ELF-1 (cell line): ENCODE measurements around the gene RCAN1.
A peak's percentile ranks its signal among the peaks of the same experiment; 100 is the strongest.

Source experiments
- DNase-seq: peaks from one replicate; pipeline ENCODE4 v3.0.0-alpha.2; 2016; ENCODE audit warnings: low read depth, low spot score

Gene RCAN1

DNA sequence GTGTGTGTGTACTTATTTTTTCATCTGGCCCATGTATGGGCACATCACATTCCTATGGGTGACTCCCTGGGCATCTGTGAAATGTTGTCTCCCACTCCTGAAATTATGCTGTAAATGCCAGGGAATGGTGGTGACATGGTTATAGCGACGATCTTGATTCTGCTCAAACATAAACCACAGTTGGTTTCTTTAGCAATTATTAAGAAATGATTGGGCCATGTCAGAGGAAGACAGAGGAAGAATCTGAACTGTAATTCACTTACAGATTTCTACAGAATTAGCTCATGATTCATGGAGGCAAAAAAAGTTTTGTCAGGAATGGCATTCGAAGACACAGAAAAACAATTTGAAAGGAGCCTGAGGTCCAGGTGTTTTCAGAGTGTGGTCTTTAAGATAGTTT is 77.1 kb downstream of the RCAN1 start:
- no peak for DNase-seq

DNA sequence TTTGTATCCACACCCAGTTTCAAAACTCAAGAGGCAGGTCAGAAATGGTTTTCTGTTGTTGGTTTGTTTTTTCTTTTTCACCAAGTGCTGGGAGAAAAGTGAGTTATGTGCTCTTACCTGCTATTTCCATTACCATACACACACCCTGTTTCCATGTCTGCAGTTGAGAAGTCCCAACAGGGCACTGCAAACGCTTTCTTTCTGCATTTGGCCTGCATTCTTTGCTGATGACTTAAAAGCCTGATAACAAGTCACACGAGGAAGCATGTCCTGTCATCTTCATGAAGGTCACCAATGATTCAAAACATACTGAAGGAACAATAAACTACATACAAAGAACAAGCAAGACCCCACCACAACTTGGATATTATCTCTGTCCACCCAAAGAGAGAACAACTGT is 78.1 kb downstream of the RCAN1 start:
- DNase-seq: no peak

DNA sequence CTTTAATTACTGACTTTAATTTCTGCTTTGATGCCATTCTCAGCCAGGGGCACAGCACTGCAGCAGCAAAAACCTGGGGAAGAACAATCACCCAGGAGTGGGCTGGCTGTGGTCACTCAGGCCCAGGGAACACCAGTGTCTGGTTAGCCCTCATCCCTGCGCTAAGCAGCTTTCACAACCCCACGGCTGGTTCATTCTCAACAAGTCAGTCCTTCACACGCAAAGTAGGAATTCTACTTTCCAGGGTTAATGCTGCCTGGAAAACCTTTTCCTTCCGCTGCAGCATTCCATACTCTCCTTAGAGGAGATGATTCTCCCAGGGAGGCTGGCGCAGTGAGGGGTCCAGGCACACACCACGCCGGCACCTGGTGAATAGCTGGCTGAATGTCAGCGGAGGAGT is 78.6 kb downstream of the RCAN1 start:
- DNase-seq: peak; percentile 21

DNA sequence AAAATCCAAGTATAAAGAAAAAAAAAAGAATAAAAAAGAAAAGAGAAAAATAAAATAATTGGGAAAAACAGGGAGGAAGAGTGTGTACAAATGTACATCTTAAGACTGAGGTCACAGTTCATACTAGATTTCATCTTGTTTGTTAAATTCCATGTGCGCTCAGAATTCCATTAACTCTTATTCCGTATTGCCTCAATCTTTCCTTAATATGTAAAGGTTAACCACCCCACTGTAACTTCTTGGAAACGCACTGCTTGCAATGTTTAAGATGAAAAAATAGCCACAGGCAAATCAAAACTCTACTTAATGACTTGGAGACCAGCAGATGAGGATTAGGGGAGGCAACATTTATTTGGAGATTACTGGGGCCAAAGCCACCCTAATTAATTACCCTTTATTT is 79.0 kb downstream of the RCAN1 start:
- DNase-seq: no peak

DNA sequence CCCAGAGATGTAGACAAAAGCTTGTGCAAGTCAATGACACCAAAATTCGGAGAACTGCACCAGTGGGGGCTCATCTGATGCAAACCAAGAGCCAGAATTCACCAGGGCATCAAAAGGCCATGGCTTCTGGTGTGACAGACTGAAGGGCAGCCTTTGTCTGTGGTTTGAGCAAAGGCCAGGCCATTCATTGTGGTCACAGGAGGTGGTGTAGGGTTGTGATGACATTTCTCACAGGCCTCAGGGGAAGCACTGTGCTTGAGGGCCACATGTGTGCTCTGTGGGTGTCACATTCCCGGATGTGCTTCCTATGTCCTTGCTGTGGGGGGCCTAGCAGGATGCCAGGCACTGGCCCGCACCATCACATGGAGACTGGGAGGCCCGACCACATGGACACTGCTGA is 80.4 kb downstream of the RCAN1 start:
- DNase-seq: no peak

DNA sequence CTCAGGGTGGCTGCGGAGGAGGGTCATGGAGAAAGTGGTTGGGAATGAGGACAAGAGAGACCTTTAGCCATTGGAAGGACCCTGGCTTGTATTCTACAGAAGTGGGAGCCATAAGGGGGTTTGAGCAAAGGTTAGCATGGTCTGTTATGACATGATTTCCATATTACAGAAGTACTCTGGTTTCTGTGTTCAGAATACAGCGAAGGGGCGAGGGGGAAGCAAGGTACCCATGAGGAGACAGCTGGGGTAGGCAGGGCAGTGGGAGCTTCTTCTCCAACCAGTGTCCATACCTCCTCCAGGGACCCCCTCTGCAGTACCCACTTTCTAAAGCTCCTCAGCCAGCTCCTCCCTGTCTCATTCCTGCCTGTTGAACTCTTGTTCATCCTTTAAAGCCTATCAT is 81.0 kb downstream of the RCAN1 start:
- no peak for DNase-seq

DNA sequence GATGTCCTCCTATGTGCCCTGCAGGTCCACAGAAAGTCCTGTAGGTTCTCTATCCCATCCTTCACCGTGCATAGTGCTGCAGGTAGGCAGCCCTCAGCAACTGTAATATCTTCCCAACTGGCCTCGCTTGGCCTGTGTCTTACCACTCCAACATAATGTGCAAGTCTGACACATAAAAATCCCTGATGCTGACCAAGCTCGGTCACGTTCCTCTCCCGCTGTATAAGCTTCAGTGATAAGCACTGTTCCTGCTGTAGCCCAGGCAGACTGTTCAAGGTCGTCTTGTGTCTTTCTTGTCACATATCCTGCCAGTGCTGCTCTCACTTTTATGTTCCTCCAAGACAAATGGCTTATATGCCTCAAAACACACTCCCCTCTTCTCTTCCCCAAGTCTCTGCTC is 83.5 kb downstream of the RCAN1 start:
- DNase-seq: no peak

DNA sequence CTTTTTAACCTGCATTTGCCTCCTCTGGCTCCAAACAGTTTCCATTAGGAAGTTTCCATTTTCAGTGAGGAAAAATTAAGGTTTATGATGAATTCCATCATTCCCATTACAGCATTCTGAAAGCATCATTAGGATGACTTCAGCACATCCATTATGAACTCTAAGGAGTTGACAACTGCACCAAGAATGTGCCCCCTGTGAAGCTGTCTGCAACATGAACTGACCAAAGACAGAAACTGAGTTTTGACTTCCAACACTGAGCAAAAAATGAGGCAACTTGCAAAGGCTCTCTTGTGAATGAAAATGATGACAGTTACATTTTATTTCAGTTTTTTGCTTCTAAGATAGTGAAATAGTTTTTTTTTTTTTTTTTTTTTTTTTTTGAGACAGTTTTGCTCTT is 84.7 kb downstream of the RCAN1 start:
- DNase-seq: no peak

DNA sequence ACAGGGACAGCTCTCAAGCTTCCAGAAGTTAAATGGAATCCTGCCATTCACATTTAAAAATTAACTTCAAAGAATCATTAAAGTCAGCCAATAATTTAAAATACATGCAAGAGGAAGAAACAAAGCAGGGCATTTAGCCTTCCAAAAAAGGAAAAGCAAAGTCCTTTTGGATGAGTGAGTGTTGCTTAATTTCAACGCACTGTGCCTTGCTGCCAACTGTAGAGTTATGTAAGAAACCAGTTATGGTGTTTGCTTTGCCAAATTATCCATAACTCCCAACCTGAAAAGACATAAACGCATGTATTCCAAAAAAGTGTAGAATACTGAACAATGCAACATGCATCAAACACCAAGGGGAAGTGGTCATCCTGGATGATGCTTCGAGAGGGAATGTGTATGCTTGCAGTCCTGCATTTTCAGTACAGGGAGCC is 86.8 kb downstream of the RCAN1 start:
- DNase-seq: no peak

DNA sequence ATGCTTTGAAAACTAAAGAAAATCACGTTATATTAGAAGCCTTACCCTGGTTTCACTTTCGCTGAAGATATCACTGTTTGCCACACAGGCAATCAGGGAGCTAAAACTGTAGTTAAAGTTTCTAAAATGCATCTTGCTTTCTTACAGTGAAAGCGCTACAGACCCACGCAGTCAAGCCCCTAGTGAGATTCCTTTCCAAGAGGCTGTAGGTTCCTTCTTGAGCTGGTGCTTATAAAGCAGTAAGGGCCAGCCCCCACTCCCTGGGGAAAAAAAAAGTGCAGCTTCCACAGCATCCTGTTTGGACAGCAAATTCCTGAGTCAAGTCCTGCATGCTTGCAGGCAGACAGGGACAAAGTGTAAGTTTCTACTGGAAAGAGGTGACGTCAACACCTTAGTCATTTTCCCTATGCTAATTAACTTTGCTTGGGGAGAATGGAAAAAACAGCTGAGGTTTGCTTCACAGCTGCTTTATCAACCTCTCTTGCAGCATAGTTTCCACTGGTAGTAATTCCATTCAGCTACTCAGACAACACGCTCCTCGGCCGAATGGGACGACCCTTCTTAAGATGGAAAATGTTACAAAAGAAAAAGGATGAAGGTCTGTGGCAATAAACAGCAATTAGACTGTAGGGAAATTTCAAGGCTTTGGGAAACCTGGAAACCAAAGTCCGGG is 88.2 kb downstream of the RCAN1 start:
- peak; percentile 93 for DNase-seq

DNA sequence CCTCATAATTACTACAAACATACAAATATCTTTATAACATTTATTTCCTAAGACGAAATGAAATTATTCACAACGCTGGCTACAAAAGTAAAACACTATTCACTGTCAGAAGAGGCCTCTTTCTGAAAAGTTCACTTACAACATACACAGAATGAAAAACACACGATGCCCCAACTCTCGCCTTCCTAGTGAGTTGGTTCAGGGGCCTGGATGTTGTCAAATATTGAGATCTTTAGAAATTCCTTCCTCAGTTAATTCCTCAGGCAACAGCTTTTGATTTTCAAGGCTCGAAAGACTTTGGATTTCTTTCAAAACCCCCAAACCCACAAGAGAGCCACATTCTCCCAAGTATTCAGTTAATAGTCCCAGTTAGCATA is 88.7 kb downstream of the RCAN1 start:
- no peak for DNase-seq

DNA sequence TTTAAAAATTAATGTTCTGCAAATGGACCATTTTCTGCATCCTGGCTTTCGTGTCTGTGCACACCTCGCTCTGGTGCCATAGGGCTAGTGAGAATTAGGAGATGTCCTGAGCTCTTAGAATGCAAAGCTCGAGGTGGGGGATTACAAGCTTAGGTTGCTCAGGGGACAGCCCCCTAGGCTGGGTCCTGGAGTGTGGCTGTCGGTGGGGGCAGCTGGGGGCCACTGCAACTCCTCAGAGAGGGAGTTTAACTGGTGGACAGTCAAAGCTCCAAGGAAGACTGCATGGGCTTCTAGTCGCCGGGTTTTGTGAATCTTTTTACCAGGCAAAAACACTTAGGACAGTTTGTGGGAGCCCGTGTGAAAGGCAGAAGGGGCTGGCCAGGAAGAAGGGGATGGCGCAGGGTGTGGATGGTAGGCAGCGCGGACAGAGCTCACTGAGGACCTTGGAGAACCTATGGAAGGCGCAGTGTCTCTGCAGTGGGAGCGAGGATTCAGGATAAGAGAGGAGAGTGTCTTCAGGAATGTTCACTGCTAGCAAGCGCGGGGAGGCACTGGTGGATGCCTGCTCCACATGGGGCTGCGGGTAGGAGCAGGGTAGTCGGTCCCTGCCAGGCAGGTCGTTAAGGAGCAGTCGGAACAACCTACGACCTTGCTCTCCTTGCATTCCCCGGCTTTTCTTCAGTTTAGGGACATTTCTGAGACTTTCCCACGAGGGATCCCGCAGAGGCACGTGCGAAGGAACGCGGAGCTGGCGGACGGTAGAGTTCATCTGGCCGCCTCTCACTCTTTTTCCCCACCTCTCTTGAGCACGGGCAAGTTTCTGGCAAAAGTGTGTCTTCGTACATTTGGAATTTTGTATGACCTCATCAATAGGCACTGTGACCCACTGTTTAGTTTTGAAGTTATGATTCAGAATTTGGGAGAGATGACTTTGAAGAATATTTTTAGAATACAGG is 90.0 kb downstream of the RCAN1 start:
- peak; percentile 75 for DNase-seq

DNA sequence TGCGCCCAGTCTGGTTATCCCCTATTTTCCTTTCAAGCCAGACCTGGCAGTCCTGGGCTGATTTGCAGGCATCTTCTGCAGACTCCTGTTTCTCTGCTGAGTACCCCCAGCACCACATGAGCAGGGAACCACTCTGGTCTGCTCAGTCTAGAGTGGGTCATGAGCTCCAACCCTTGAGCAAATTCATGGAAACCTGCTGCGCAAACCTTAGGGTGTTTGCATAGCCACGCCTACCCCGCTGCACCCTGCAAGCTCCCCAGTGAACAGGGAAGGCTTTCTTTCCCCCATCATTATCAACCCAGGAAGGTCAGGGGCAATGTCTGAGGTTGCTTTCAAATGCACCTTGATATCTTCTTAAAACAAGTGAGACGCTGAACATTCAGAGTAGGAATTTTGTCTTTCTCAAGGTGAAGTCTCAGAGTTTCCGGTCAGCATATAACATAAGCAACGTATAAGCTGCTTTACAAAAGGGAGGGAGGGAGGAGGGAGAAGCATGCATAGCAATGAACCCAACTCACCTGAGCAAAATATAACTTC is 91.8 kb downstream of the RCAN1 start:
- DNase-seq: no peak

DNA sequence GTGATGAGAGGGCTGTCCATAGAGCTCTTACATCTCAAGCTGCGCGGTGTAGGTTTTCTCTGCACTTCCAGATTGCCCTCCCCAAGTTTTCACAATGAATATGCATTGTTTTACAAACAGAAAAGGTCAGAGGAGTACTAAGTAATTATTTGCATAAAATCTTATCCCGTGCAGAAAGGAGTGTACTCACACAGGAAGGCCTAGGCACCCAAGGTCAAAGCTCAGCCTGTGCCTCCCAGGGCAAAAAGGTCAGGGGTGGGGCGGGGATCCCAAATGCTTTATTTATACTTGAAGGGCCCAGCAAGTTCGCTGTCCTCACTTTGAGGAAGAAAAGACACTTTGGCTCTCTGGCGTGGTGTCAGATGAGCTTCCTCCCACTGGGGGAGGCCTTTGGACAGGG is 92.6 kb downstream of the RCAN1 start:
- DNase-seq: no peak

DNA sequence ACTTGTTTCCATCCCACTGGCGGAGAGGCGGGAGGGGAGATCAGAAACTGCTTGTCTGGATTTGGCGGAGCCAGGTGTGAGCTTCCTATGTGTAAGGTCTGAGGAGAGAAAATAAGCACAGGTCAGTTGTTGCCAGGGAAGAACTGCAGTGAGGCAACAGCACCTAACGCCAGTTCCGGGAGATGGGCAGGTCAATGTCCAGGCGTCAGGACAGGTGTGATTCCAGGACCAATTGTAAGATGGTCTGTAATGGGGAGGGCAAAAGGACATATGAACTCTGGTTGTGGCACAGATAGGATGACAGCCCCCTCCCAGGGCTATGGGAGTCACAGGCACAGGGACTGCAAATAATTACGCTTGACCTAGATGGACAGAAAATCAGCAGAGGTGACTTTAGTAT is 93.4 kb downstream of the RCAN1 start:
- no peak for DNase-seq

DNA sequence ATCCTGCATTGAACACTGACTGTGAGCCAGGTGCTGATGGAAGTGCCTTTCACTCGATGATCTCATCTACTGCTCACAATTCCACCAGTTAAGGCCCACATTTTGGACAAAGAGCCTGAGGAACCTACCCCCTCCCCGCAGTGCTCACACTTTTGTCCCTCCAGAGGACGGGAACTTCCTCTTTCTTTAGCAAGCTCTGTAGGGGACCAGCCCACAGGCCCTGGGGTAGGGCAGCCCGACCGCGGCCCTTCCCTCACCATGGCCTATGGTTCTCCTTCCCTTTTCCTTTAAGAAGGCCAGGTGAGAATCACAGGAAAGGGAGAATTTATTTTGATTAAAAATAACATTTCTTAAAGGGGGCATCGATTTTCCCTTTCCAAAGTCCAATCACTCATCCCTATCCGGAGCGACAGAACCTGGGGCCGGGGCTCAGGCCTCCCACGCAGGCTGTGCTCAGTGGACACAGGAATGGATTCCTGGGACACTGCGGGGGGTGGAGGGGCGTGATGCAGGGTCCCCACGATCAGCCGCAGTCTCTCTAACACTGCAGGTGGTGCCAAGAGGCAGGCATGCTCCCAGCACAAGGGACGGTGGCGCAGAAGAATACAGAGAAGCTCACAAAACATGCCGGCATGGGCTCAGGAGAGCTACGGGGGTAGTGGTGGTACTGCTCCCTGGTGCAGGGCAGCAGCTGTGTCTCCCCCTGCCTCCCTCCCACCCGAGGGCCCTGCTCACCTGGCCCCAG is 94.0 kb downstream of the RCAN1 start:
- DNase-seq: no peak

DNA sequence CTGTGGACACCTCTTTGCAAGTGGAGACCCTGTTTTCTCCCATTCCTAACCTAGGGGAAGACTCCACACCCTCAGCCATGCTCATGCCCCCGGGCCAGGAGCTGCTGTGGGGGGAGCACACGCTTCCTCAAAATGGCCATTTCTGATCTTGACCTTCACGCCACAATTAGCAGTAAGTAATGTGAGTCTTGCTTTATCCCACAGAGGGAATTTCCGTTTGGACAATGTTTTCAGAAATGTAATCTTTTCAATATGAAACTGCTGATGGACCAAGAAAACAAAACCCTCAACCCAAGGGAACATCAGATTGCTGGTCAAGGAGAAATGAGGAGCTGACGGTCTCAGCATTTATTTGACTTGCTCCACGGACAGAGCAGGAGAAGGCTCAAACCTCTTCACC is 94.6 kb downstream of the RCAN1 start:
- DNase-seq: no peak

DNA sequence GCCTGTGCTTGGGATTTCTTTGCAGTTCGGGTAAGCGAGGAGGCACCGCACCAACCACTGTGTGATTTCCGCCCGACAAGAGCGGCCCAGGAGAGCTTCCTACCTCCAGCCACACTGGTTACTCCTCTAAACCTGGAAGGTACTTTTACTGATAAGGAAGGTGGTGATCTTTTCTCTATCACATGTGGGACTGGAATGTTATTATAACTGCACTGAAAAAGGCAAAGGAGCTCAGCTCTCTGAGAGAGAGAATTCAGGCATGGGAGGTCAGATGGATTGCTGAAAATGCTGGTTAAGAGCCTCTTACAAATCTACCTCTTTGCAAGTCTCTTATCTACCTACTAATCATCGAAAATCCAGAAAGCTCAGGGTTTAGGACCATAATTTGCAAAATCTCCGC is 95.2 kb downstream of the RCAN1 start:
- DNase-seq: no peak

DNA sequence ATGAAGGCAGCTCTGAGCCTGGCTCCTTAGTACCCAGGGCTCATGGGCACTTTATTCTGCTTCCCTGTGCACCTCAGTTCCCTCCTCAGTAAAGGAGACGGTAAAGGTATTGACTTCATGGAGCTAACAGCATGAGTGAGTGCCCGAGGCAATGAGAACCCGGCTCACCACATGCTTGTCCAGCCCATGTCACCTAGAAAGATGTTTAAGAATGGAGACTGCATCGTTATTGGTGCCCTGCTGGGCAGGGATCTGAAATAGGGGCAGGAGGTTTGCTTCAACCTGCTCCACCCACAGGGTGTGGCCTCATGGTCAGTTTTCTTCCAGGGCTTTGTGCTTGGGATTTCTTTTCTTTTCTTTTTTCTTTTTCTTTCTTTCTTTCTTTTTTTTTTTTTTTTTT is 95.9 kb downstream of the RCAN1 start:
- peak; percentile 52 for DNase-seq

DNA sequence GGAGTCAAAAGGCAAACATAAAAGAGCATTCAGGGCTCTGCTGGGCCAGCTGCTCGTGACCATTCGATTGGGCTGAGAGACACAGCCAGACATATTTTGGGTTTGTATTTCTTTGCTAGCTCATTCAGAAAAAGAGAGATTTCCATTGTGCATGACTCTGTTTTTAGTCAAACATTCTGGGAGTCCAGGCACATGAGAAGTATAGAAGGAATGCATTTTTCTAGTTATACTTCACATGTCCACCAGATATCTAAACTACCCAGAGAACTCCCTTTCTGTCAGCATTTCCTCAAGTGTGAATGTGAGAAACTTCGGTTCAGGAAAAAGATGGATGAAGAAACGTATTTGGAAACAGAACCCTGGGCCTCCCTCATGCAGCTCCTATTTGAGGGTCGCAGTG is 96.6 kb downstream of the RCAN1 start:
- no peak for DNase-seq

DNA sequence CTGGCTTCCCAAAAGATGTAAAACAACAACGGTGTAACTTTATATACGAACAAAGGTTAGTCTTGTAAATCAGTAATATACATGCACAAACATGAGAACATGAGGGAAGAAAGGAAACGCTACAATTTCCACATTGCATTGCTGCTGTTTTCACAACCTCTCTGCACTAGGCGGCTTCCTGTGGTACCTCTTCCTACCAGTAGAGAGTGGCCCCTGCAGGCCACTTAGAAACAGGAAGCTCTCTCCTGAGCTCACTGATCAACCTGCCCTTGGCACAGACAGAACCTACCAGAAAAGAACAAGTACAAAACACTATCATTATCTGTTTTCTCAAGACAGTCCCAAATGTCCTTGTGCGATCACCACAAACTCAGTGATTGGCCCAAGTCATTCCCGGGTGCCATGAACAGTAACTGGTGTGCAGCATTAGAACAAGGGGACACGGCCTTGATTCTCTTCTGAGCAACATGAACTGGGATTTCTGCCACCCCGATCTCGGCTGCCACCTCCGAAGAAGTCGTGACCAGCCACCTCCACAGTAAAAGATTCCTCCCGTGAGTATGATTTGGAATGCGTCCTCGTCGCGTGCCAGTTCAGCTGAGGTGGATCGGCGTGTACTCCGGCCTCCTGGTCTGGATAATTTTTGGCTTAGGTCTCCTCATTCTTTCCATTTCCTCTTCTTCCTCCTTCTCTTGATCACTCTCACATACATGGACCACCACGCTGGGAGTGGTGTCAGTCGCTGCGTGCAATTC is 97.2 kb downstream of the RCAN1 start:
- DNase-seq: no peak
